Bone marrow (tissue), 2 donors: ENCODE data around the gene MESP2.

Source experiments
- DNase-seq, 2 donors: peaks; one replicate each; lab custom pipeline; 2025; lab: John Stamatoyannopoulos, UW

Gene MESP2

GRCh38 chr15:89802231-89802928 is 26.2 kb downstream of the MESP2 start:
- DNase-seq = peak in 1 of 2 donors; percentile 74

GRCh38 chr15:89802986-89803824 is 27.1 kb downstream of the MESP2 start:
- DNase-seq = no peak

GRCh38 chr15:89803941-89804800 is 28.0 kb downstream of the MESP2 start:
- no peak for DNase-seq

- no peak for DNase-seq
These were observed 29.4 kb downstream of the MESP2 start for GRCh38 chr15:89805241-89806209.

- no peak for DNase-seq
These were observed 30.1 kb downstream of the MESP2 start for GRCh38 chr15:89806210-89806558.

- DNase-seq = no peak
These were observed 30.7 kb downstream of the MESP2 start for GRCh38 chr15:89806559-89807550.

- DNase-seq = no peak
These were observed 31.6 kb downstream of the MESP2 start for GRCh38 chr15:89807689-89808088.

- no peak for DNase-seq
These were observed 32.2 kb downstream of the MESP2 start for GRCh38 chr15:89808160-89808870.

GRCh38 chr15:89809093-89809786 is 33.1 kb downstream of the MESP2 start:
- no peak for DNase-seq

- DNase-seq = no peak
These were observed 33.6 kb downstream of the MESP2 start for GRCh38 chr15:89809787-89810148.

GRCh38 chr15:89810837-89811236 is 34.7 kb downstream of the MESP2 start:
- DNase-seq = no peak

GRCh38 chr15:89812011-89812846 is 36.1 kb downstream of the MESP2 start:
- DNase-seq = no peak

- DNase-seq = no peak
These were observed 36.8 kb downstream of the MESP2 start for GRCh38 chr15:89812847-89813320.

GRCh38 chr15:89813381-89814111 is 37.4 kb downstream of the MESP2 start:
- DNase-seq = no peak

GRCh38 chr15:89814112-89814742 is 38.1 kb downstream of the MESP2 start:
- DNase-seq = peak in 1 of 2 donors; percentile 25

- DNase-seq = no peak
These were observed 39.6 kb downstream of the MESP2 start for GRCh38 chr15:89815769-89816168.
